HepG2 (cell line): ENCODE results near the gene AXIN2. TPM values are rescaled to one million over a fixed set of nuclear protein-coding genes. Genes with fewer than 3 reads are reported as not detected.

Experiments used
- AGO2 ChIP-seq: fragments of 200-400 bp; formaldehyde crosslinking; optimal IDR thresholded peaks from 2 replicates; pipeline ENCODE3; 2017; ENCODE audit warnings: mild to moderate bottlenecking, low read depth, low read length, moderate library complexity
- ATF7-NPFF ChIP-seq: sonication (generic); formaldehyde crosslinking; IDR thresholded peaks from 2 replicates; pipeline ENCODE4 v1.8.1; 2023; ENCODE audit warnings: mild to moderate bottlenecking, low read depth, missing genetic modification reagents, moderate library complexity
- CSRNP1 ChIP-seq: sonication (generic); formaldehyde crosslinking; IDR thresholded peaks from 2 replicates; pipeline ENCODE4 v1.8.1; 2023; ENCODE audit warnings: mild to moderate bottlenecking, missing genetic modification reagents
- GATAD2A ChIP-seq: IDR thresholded peaks from 2 replicates; pipeline ENCODE4 v1.6.1; 2016
- ISL2 ChIP-seq: sonication (generic); formaldehyde crosslinking; IDR thresholded peaks from 2 replicates; pipeline ENCODE4 v1.5.0; 2020; ENCODE audit warnings: missing genetic modification reagents
- KDM2A ChIP-seq: sonication (generic); formaldehyde crosslinking; IDR thresholded peaks from 2 replicates; pipeline ENCODE4 v1.4.0; 2020; ENCODE audit warnings: low read depth, missing genetic modification reagents, borderline replicate concordance
- MBD4 ChIP-seq: IDR thresholded peaks from 2 replicates; pipeline ENCODE4 v1.6.1; 2012; ENCODE audit warnings: low read length, inconsistent platforms, borderline replicate concordance
- MED13 ChIP-seq: sonication (generic); formaldehyde crosslinking; IDR thresholded peaks from 2 replicates; pipeline ENCODE4 v1.5.0; 2020; ENCODE audit warnings: missing genetic modification reagents
- MYC ChIP-seq: sonication (generic); formaldehyde crosslinking; IDR thresholded peaks from 2 replicates; pipeline ENCODE4 v1.9.0; 2021; ENCODE audit warnings: missing genetic modification reagents, borderline replicate concordance
- NFIC ChIP-seq: IDR thresholded peaks from 2 replicates; pipeline ENCODE4 v1.6.1; 2012; ENCODE audit warnings: mild to moderate bottlenecking, low read length, inconsistent platforms
- PAF1 ChIP-seq: IDR thresholded peaks from 2 replicates; pipeline ENCODE4 v1.6.1; 2016; ENCODE audit warnings: missing genetic modification reagents, missing compliant biosample characterization
- PATZ1 ChIP-seq: sonication (generic); formaldehyde crosslinking; IDR thresholded peaks from 2 replicates; pipeline ENCODE4 v1.4.0; 2020; ENCODE audit warnings: missing genetic modification reagents
- POGK ChIP-seq: sonication (generic); formaldehyde crosslinking; conservative IDR thresholded peaks from 2 replicates; pipeline ENCODE4 v1.8.0; 2022; ENCODE audit warnings: mild to moderate bottlenecking, moderate library complexity, missing genetic modification reagents
- POLR2G ChIP-seq: fragments of 200-400 bp; formaldehyde crosslinking; IDR thresholded peaks from 2 replicates; pipeline ENCODE4 v1.6.1; 2018; ENCODE audit warnings: mild to moderate bottlenecking, low read depth, low read length, moderate library complexity
- REPIN1 ChIP-seq: sonication (generic); formaldehyde crosslinking; IDR thresholded peaks from 2 replicates; pipeline ENCODE4 v1.8.0; 2022; ENCODE audit warnings: missing genetic modification reagents, low read depth, mild to moderate bottlenecking, borderline replicate concordance
- SKIL ChIP-seq: sonication (generic); formaldehyde crosslinking; IDR thresholded peaks from 2 replicates; pipeline ENCODE4 v1.8.0; 2022; ENCODE audit warnings: missing genetic modification reagents, mild to moderate bottlenecking, moderate library complexity, borderline replicate concordance
- SMC3 ChIP-seq: IDR thresholded peaks from 2 replicates; pipeline ENCODE4 v1.6.1; 2011; ENCODE audit warnings: low read length, improper control_type of control experiment
- SNAPC2 ChIP-seq: sonication (generic); formaldehyde crosslinking; IDR thresholded peaks from 2 replicates; pipeline ENCODE4 v1.8.1; 2022; ENCODE audit warnings: mild to moderate bottlenecking, missing genetic modification reagents
- TEAD3 ChIP-seq: optimal IDR thresholded peaks from 2 replicates; pipeline ENCODE3; 2016; ENCODE audit warnings: borderline replicate concordance
- ZBTB42 ChIP-seq: sonication (generic); formaldehyde crosslinking; IDR thresholded peaks from 2 replicates; pipeline ENCODE4 v1.5.0; 2020; ENCODE audit warnings: mild to moderate bottlenecking, missing genetic modification reagents
- ZNF274 ChIP-seq: sonication (generic); formaldehyde crosslinking; IDR thresholded peaks from 2 replicates; pipeline ENCODE4 v1.5.1; 2020; ENCODE audit warnings: mild to moderate bottlenecking, missing genetic modification reagents
- ZNF781 ChIP-seq: sonication (generic); formaldehyde crosslinking; IDR thresholded peaks from 2 replicates; pipeline ENCODE4 v1.5.1; 2020; ENCODE audit warnings: borderline replicate concordance, mild to moderate bottlenecking, missing genetic modification reagents; ENCODE audit errors: not compliant biosample characterization
- polyA plus RNA-seq, 8 experiments: library from polyadenylated mRNA; depleted of rRNA in 3 of 8; stranded (reverse) in 7 of 8; unstranded in 1 of 8; fragments of >200 nt; fragmentation: Illumina TruSeq in 4 of 8; extraction: Trizol in 4 of 8; gene quantifications; 2 replicates each; pipeline versions ENCODE4 v1.2.1 to v1.2.3, GENCODE V29; 2011 to 2016; ENCODE audit warnings: low read depth in 4 of 8, missing spikeins in 1 of 8, mixed read lengths in 1 of 8; ENCODE audit not compliant: insufficient read depth in 1 of 8
- total RNA-seq, 5 experiments: library from RNA; depleted of rRNA; stranded (reverse); fragments of >200 nt; fragmentation: Illumina TruSeq; extraction: Trizol; gene quantifications; 2 replicates each; pipeline ENCODE4 v1.2.3, GENCODE V29; 2016; ENCODE audit warnings: low read depth in 1 of 5

AXIN2 gene
- total and polyA plus RNA-seq, 2 of the 13 experiments (the other 11 are each of a cell fraction or from before 2014, with no cell fraction given), result 58.6 to 63.4 TPM

DNA sequence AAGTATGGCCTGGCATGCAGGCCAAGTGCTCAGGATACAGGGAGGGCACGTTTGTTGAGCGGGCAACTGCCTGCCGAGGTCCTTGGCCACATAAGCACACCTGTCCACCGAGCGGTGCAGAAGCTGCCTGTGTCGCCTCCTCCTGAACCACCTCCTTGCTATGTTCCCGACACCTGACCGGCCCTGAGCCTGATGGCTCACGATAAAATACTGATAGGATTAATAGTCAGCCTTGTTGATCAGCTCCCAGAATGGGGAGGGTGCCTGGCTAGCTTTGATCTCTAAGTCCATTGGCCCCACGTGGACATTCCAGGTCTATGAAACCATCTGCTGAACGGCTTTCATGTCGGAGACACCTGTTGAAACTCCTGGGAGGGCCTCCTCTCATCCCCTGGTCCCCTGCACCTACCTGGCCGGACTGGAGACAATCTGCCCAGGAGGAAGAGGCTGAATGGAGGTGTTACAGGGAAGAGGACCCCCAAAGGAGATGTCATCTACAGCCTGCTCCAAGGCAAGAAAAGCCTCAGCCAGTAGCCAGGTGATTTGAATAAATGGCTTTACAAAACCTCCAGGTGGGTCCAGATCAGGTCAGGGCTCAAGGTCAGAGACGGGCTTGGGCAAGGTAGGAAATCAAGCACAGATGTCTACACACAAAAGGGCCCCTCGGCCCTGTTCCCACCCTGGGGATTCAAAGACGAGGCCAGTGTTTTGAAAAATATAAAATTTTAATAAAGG, 33.4 kb downstream of the AXIN2 start (continued):
- TF ChIP-seq PATZ1, result peak; percentile 40; the same call in 1 of the 2 replicates
- TF ChIP-seq SKIL (CRISPR knock-in tag), result no peak
- peak; percentile 49; the same call in 1 of the 2 replicates for TF ChIP-seq ATF7-NPFF
- TF ChIP-seq AGO2, result peak; percentile 98
- peak; percentile 80 for TF ChIP-seq POLR2G
- peak; percentile 83; the same call in 1 of the 2 replicates for TF ChIP-seq PAF1 (CRISPR knock-in tag)
- peak; percentile 81; the same call in 1 of the 2 replicates for TF ChIP-seq REPIN1
- TF ChIP-seq ZNF781 (CRISPR knock-in tag), result no peak
- no peak for TF ChIP-seq SMC3
- peak; percentile 33; the same call in 1 of the 2 replicates for TF ChIP-seq ZNF274
- no peak for TF ChIP-seq ZBTB42
- TF ChIP-seq MYC (CRISPR knock-in tag), result 0 out of 2 replicates have a peak, but pooled peaks have one; percentile 21
- TF ChIP-seq MBD4, result 0 out of 2 replicates have a peak, but pooled peaks have one; percentile 33
- 0 out of 2 replicates have a peak, but pooled peaks have one; percentile 21 for TF ChIP-seq ISL2 (CRISPR knock-in tag)
- TF ChIP-seq NFIC, result peak; percentile 48
- no peak for TF ChIP-seq MED13
- TF ChIP-seq TEAD3 (CRISPR knock-in tag), result peak; percentile 74
- TF ChIP-seq CSRNP1 (CRISPR knock-in tag), result no peak
- no peak for TF ChIP-seq POGK
- TF ChIP-seq KDM2A (CRISPR knock-in tag), result peak; percentile 90
- TF ChIP-seq SNAPC2 (CRISPR knock-in tag), result no peak
- TF ChIP-seq GATAD2A (CRISPR knock-in tag), result peak; percentile 24; the same call in 1 of the 2 replicates
